Endothelial cell of umbilical vein (primary cell): ENCODE data around the gene SELENOH. TPM values are rescaled to one million over a fixed set of nuclear protein-coding genes. Genes with fewer than 3 reads are reported as not detected.

Source experiments
- BruUV-seq: library from RNA; stranded (reverse); fragments of 400-500 nt; replicated peaks from 2 replicates; lab custom pipeline; 2021; lab: Mats Ljungman, UMichigan
- CTCF ChIA-PET: fragments of 300-600, 350-600 bp; sonication (Branson Sonifier 250); formaldehyde crosslinking; loops from one replicate; lab custom pipeline; 2021; ENCODE audit warnings: antibody characterized with exemption, inconsistent platforms; lab: Charles Lee
- POLR2A ChIA-PET: fragments of 300-600, 350-600 bp; sonication (Branson Sonifier 250); formaldehyde crosslinking; loops from one replicate; lab custom pipeline; 2021; ENCODE audit warnings: antibody characterized with exemption, inconsistent platforms; lab: Charles Lee
- DNase-seq: peaks from one replicate; pipeline ENCODE4 v3.0.0-alpha.2; 2011; ENCODE audit warnings: low read depth, low spot score
- FAIRE-seq: peaks from 2 replicates; lab custom pipeline; 2011; peaks lifted over from hg19 to GRCh38; lab: Jason Lieb, UNC
- H2AFZ ChIP-seq: 2 replicates; pipeline ENCODE4 v1.6.0; 2012; ENCODE audit warnings: low read depth, low read length, control low read depth, inconsistent platforms
- H3K27ac ChIP-seq: 2 replicates; pipeline ENCODE4 v1.5.1; 2011; ENCODE audit warnings: low read depth, mild to moderate bottlenecking, control low read depth, low read length, moderate library complexity; ENCODE audit not compliant: insufficient read depth
- H3K27me3 ChIP-seq, 2 experiments: 2 replicates each; pipeline versions ENCODE4 v1.6.0 to v1.6.1; 2011; ENCODE audit warnings: low read length in 2 of 2, mixed read lengths in 1 of 2; ENCODE audit not compliant: control insufficient read depth in 2 of 2, insufficient read depth in 2 of 2
- H3K36me3 ChIP-seq, 2 experiments: 2 replicates in 1 of 2; 3 replicates in 1 of 2; pipeline ENCODE4 v1.5.1; 2011; ENCODE audit warnings: low read length in 2 of 2, mild to moderate bottlenecking in 1 of 2, moderate library complexity in 1 of 2; ENCODE audit not compliant: control insufficient read depth in 2 of 2, insufficient read depth in 2 of 2; ENCODE audit errors: extremely low read depth in 1 of 2
- H3K4me1 ChIP-seq: 3 replicates; pipeline ENCODE4 v1.5.1; 2011; ENCODE audit warnings: mild to moderate bottlenecking, low read length; ENCODE audit not compliant: control insufficient read depth, insufficient read depth; ENCODE audit errors: extremely low read depth
- H3K4me2 ChIP-seq: 2 replicates; pipeline ENCODE4 v1.6.1; 2011; ENCODE audit warnings: low read length, control low read depth, mixed read lengths; ENCODE audit not compliant: insufficient read depth
- H3K4me3 ChIP-seq, 3 experiments: fragments of 200-600 bp in 1 of 3; sonication (generic), shearing (Covaris generic) in 1 of 3; replicated peaks in 1 of 3; 2 replicates each; pipeline ENCODE4 v1.5.1; 2011 to 2016; ENCODE audit warnings: control low read depth in 3 of 3, low read length in 3 of 3, mild to moderate bottlenecking in 2 of 3, inconsistent platforms in 1 of 3, low read depth in 1 of 3, moderate library complexity in 1 of 3; ENCODE audit not compliant: insufficient read depth in 1 of 3
- H3K79me2 ChIP-seq: 2 replicates; pipeline ENCODE4 v1.6.0; 2012; ENCODE audit warnings: low read length, inconsistent platforms; ENCODE audit not compliant: control insufficient read depth, insufficient read depth
- H3K9ac ChIP-seq: replicated peaks from 2 replicates; pipeline ENCODE3; 2011; ENCODE audit warnings: low read length, control low read depth; ENCODE audit not compliant: insufficient read depth; ENCODE audit errors: extremely low read depth
- H3K9me1 ChIP-seq: replicated peaks from 3 replicates; pipeline ENCODE4 v1.6.0; 2011; ENCODE audit warnings: mild to moderate bottlenecking, low read length; ENCODE audit not compliant: control insufficient read depth, insufficient read depth; ENCODE audit errors: extremely low read depth
- H3K9me3 ChIP-seq: replicated peaks from 2 replicates; pipeline ENCODE4 v1.5.1; 2012; ENCODE audit warnings: low read length, inconsistent platforms; ENCODE audit not compliant: control insufficient read depth, insufficient read depth
- H4K20me1 ChIP-seq: replicated peaks from 2 replicates; pipeline ENCODE3; 2011; ENCODE audit warnings: mild to moderate bottlenecking, low read length; ENCODE audit not compliant: control insufficient read depth, insufficient read depth; ENCODE audit errors: extremely low read depth
- CTCF ChIP-seq, 2 donors: IDR thresholded peaks; 1 replicate in 1 of 2; 2 replicates in 1 of 2; pipeline ENCODE4 v1.5.1; 2011; ENCODE audit warnings: low read length in 2 of 2, mild to moderate bottlenecking in 2 of 2, moderate library complexity in 2 of 2, control low read depth in 1 of 2, inconsistent platforms in 1 of 2, low read depth in 1 of 2; ENCODE audit not compliant: insufficient read depth in 1 of 2; ENCODE audit errors: extremely low read depth in 1 of 2
- FOS ChIP-seq: IDR thresholded peaks from 2 replicates; pipeline ENCODE4 v1.6.1; 2011; ENCODE audit warnings: mild to moderate bottlenecking, low read length, moderate library complexity, borderline replicate concordance; ENCODE audit not compliant: insufficient read depth
- GATA2 ChIP-seq: IDR thresholded peaks from 2 replicates; pipeline ENCODE4 v1.7.0; 2011; ENCODE audit warnings: low read depth, mild to moderate bottlenecking, moderate library complexity, mixed read lengths, low read length; ENCODE audit not compliant: insufficient read length, insufficient read depth
- JUN ChIP-seq: IDR thresholded peaks from 2 replicates; pipeline ENCODE4 v1.6.1; 2011; ENCODE audit warnings: borderline replicate concordance, low read depth; ENCODE audit not compliant: insufficient read length, insufficient read depth
- MAX ChIP-seq: IDR thresholded peaks from 2 replicates; pipeline ENCODE4 v1.6.1; 2011; ENCODE audit not compliant: insufficient read depth, insufficient read length
- MYC ChIP-seq: IDR thresholded peaks from one replicate; pipeline ENCODE4 v1.6.1; 2011; ENCODE audit warnings: mild to moderate bottlenecking, low read depth, low read length
- POLR2A ChIP-seq: IDR thresholded peaks from 2 replicates; pipeline ENCODE4 v1.6.1; 2012; ENCODE audit warnings: low read depth, mild to moderate bottlenecking, control low read depth, low read length
- POLR2AphosphoS5 ChIP-seq: IDR thresholded peaks from 2 replicates; pipeline ENCODE4 v1.6.1; 2012; ENCODE audit warnings: low read depth, mild to moderate bottlenecking, control low read depth, low read length, moderate library complexity; ENCODE audit not compliant: insufficient read depth
- dilution Hi-C: fragments of 300-500 bp; cut with MboI; formaldehyde crosslinking; loops from one replicate; pipeline ENCODE4 v1.15.0; 2019; ENCODE audit warnings: low sequenced_read_pairs; ENCODE audit not compliant: extremely low pct_ligation_motif_present
- intact Hi-C: fragments of 100-400 bp; cut with micrococcal nuclease; formaldehyde crosslinking; loops from one replicate; pipeline ENCODE4 v1.10.0; 2022
- polyA plus RNA-seq, 4 experiments: library from polyadenylated mRNA; depleted of rRNA in 3 of 4; stranded (reverse) in 3 of 4; unstranded in 1 of 4; fragments of >200 nt; gene quantifications; 2 replicates each; pipeline versions ENCODE4 v1.2.1 to v1.2.3, GENCODE V29; 2011 to 2012; ENCODE audit warnings: missing spikeins in 1 of 4
- total RNA-seq: library from RNA; stranded (reverse); gene quantifications from 2 replicates; pipeline ENCODE4 v1.2.3, GENCODE V29; 2021

SELENOH gene
- total and polyA plus RNA-seq, 2 donors (not counting 3 experiments of a cell fraction or from before 2014, with no cell fraction given), result 161 to 247 TPM

- H3K9me1 ChIP-seq, result no peaks in the 10 kb centered on the region
- peaks cover 8% of the 10 kb centered on the region for H4K20me1 ChIP-seq
- no peaks in the 10 kb centered on the region for H3K27me3 ChIP-seq
- POLR2A ChIA-PET, result no interaction called here
- DNase-seq, result no peak
- CTCF ChIA-PET, result interaction anchor here (1.0 to 8.1 kb wide), 4 partner anchors 10 to 27 kb away, joined by 3 to 123 read pairs (median 22); no protein-coding TSS in a partner anchor
- no peak overlapping the region for H2AFZ ChIP-seq
- no peak overlapping the region for H3K27ac ChIP-seq
- peaks cover 67% of the 10 kb centered on the region for H3K4me1 ChIP-seq
- dilution Hi-C loops, result no loop called here
- FAIRE-seq, result no peak
- intact Hi-C loops, result no loop called here
- no peak overlapping the region for H3K4me3 ChIP-seq
- TF ChIP-seq POLR2A (no peak), JUN (no peak), MYC (no peak), CTCF (IDR thresholded peaks at IDR 0.05; ENCODE audit: extremely low read depth in 1 of 2, insufficient read depth in 1 of 2, low read depth in 1 of 2, low read length in 2 of 2) (no peak), GATA2 (no peak), POLR2AphosphoS5 (no peak), MAX (no peak), FOS (no peak)
- peaks cover 96% of the 10 kb centered on the region for H3K79me2 ChIP-seq
- BruUV-seq, result no TSS peak
- H3K4me2 ChIP-seq, result no peak overlapping the region
- peaks cover 0 to 3% of the 10 kb centered on the region in 2 experiments for H3K36me3 ChIP-seq
- H3K9me3 ChIP-seq, result no peaks in the 10 kb centered on the region
- no peak overlapping the region for H3K9ac ChIP-seq
Measured at GRCh38 chr11:57773026-57773598, 31.8 kb downstream of the SELENOH start.
